HepG2 (cell line): Measurements from ENCODE around the gene OPA3. TPM values are rescaled to one million over a fixed set of nuclear protein-coding genes. Genes with fewer than 3 reads are reported as not detected.

ENCODE experiments used
- MLXIP ChIP-seq: sonication (generic); formaldehyde crosslinking; IDR thresholded peaks from 2 replicates; pipeline ENCODE4 v1.9.0; 2021; ENCODE audit warnings: missing genetic modification reagents, borderline replicate concordance
- NKX3-1 ChIP-seq: sonication (generic); formaldehyde crosslinking; IDR thresholded peaks from 2 replicates; pipeline ENCODE4 v1.5.0; 2020; ENCODE audit warnings: missing genetic modification reagents
- PAXIP1 ChIP-seq: sonication (generic); formaldehyde crosslinking; conservative IDR thresholded peaks from 2 replicates; pipeline ENCODE4 v1.4.0; 2020; ENCODE audit warnings: mild to moderate bottlenecking, missing genetic modification reagents, moderate library complexity
- SUZ12 ChIP-seq: fragments of 150-350 bp; IDR thresholded peaks from 2 replicates; pipeline ENCODE4 v1.6.1; 2014; ENCODE audit warnings: low read depth, low read length
- ZBTB10 ChIP-seq: sonication (generic); formaldehyde crosslinking; IDR thresholded peaks from 2 replicates; pipeline ENCODE4 v1.4.0; 2020; ENCODE audit warnings: missing genetic modification reagents, borderline replicate concordance
- ZBTB43 ChIP-seq: sonication (generic); formaldehyde crosslinking; conservative IDR thresholded peaks from 2 replicates; pipeline ENCODE4 v1.4.0; 2020; ENCODE audit warnings: missing genetic modification reagents
- ZFP91 ChIP-seq: sonication (generic); formaldehyde crosslinking; IDR thresholded peaks from 2 replicates; pipeline ENCODE4 v1.9.0; 2022; ENCODE audit warnings: missing genetic modification reagents, mild to moderate bottlenecking, borderline replicate concordance
- ZNF687 ChIP-seq: sonication (generic); formaldehyde crosslinking; IDR thresholded peaks from 2 replicates; pipeline ENCODE4 v1.5.1; 2020; ENCODE audit warnings: mild to moderate bottlenecking, missing genetic modification reagents, moderate library complexity
- ZNF780A ChIP-seq: sonication (generic); formaldehyde crosslinking; IDR thresholded peaks from 2 replicates; pipeline ENCODE4 v1.8.0; 2022; ENCODE audit warnings: mild to moderate bottlenecking, missing genetic modification reagents, moderate library complexity
- polyA plus RNA-seq, 8 experiments: library from polyadenylated mRNA; depleted of rRNA in 3 of 8; stranded (reverse) in 7 of 8; unstranded in 1 of 8; fragments of >200 nt; fragmentation: Illumina TruSeq in 4 of 8; extraction: Trizol in 4 of 8; gene quantifications; 2 replicates each; pipeline versions ENCODE4 v1.2.1 to v1.2.3, GENCODE V29; 2011 to 2016; ENCODE audit warnings: low read depth in 4 of 8, missing spikeins in 1 of 8, mixed read lengths in 1 of 8; ENCODE audit not compliant: insufficient read depth in 1 of 8
- total RNA-seq, 5 experiments: library from RNA; depleted of rRNA; stranded (reverse); fragments of >200 nt; fragmentation: Illumina TruSeq; extraction: Trizol; gene quantifications; 2 replicates each; pipeline ENCODE4 v1.2.3, GENCODE V29; 2016; ENCODE audit warnings: low read depth in 1 of 5

OPA3 gene
- total and polyA plus RNA-seq, 2 of the 13 experiments (the other 11 are each of a cell fraction or from before 2014, with no cell fraction given) = 8.3 to 17.7 TPM

GRCh38 chr19:45506989-45507871 lies 77.4 kb downstream of the OPA3 start, which contains the start of gene VASP (continued):
- TF ChIP-seq MLXIP (CRISPR knock-in tag) (0 out of 2 replicates have a peak, but pooled peaks have one; percentile 69), PAXIP1 (CRISPR knock-in tag) (peak; percentile 39; the same call in 1 of the 2 replicates), ZNF780A (peak; percentile 71; the same call in 1 of the 2 replicates), SUZ12 (peak; percentile 57), ZNF687 (peak; percentile 55), ZFP91 (CRISPR knock-in tag) (peak; percentile 100), ZBTB43 (CRISPR knock-in tag) (0 out of 2 replicates have a peak, but pooled peaks have one; percentile 40), NKX3-1 (CRISPR knock-in tag) (0 out of 2 replicates have a peak, but pooled peaks have one; percentile 43), ZBTB10 (CRISPR knock-in tag) (peak; percentile 71; the same call in 1 of the 2 replicates)
